K562 (cell line): Measurements from ENCODE around the gene GAS2L1. TPM values are rescaled to one million over a fixed set of nuclear protein-coding genes. Genes with fewer than 3 reads are reported as not detected.
A peak's percentile ranks its signal among the peaks of the same experiment; 100 is the strongest.

ENCODE experiments used
- ADNP ChIP-seq: fragments of 200-800 bp; sonication (Bioruptor generic); IDR thresholded peaks from 2 replicates; pipeline ENCODE4 v1.6.1; 2016; ENCODE audit warnings: missing genetic modification characterization, missing compliant biosample characterization
- CTCF ChIP-seq, 3 experiments: IDR thresholded peaks in 2 of 3; conservative IDR thresholded peaks in 1 of 3; 2 replicates each; pipeline ENCODE4 v1.5.1; 2011 to 2012; ENCODE audit warnings: low read length in 3 of 3, mild to moderate bottlenecking in 3 of 3, control low read depth in 2 of 3, improper control_type of control experiment in 1 of 3, inconsistent platforms in 1 of 3, low read depth in 1 of 3, mixed read lengths in 1 of 3, moderate library complexity in 1 of 3; ENCODE audit not compliant: insufficient read depth in 2 of 3
- CXXC5 ChIP-seq: fragments of 250-450 bp; sonication (Bioruptor Pico); IDR thresholded peaks from 2 replicates; pipeline ENCODE4 v1.8.0; 2022; ENCODE audit warnings: inconsistent platforms, mild to moderate bottlenecking, moderate library complexity
- EGR1 ChIP-seq: fragments of 450-650 bp; conservative IDR thresholded peaks from 2 replicates; pipeline ENCODE4 v1.6.1; 2017; ENCODE audit warnings: mild to moderate bottlenecking
- FIP1L1 ChIP-seq: fragments of 200-400 bp; formaldehyde crosslinking; IDR thresholded peaks from 2 replicates; pipeline ENCODE4 v1.6.1; 2018; ENCODE audit warnings: mild to moderate bottlenecking, low read depth, low read length; ENCODE audit not compliant: poor library complexity, severe bottlenecking
- GABPB1 ChIP-seq: sonication (generic); formaldehyde crosslinking; IDR thresholded peaks from 2 replicates; pipeline ENCODE4 v1.8.0; 2022; ENCODE audit warnings: mild to moderate bottlenecking, missing genetic modification reagents
- KAT7 ChIP-seq: sonication (generic); formaldehyde crosslinking; IDR thresholded peaks from 2 replicates; pipeline ENCODE4 v1.8.0; 2022; ENCODE audit warnings: missing genetic modification reagents, mild to moderate bottlenecking, borderline replicate concordance
- MAZ ChIP-seq, 2 experiments: fragments of 450-650 bp in 1 of 2; sonication (generic) in 1 of 2; formaldehyde crosslinking; IDR thresholded peaks in 1 of 2; conservative IDR thresholded peaks in 1 of 2; 2 replicates each; pipeline versions ENCODE4 v1.4.0 to v1.5.0; 2020; ENCODE audit warnings: mild to moderate bottlenecking in 1 of 2, missing genetic modification reagents in 1 of 2
- MYC ChIP-seq, 2 experiments: fragments of 250-450 bp in 1 of 2; sonication (Bioruptor Pico) in 1 of 2; IDR thresholded peaks; 2 replicates each; pipeline versions ENCODE4 v1.5.1 to v1.6.1; 2012 to 2021; ENCODE audit warnings: low read depth in 2 of 2, borderline replicate concordance in 1 of 2, improper control_type of control experiment in 1 of 2, low read length in 1 of 2, mild to moderate bottlenecking in 1 of 2, moderate library complexity in 1 of 2
- NR2C2 ChIP-seq, 2 experiments: fragments of 200-800 bp in 1 of 2; sonication (Bioruptor generic) in 1 of 2; sonication (generic) in 1 of 2; formaldehyde crosslinking in 1 of 2; IDR thresholded peaks; 2 replicates each; pipeline versions ENCODE4 v1.6.1 to v1.8.0; 2016 to 2022; ENCODE audit warnings: mild to moderate bottlenecking in 1 of 2, missing compliant biosample characterization in 1 of 2, missing genetic modification characterization in 1 of 2, missing genetic modification reagents in 1 of 2
- PCBP2 ChIP-seq: fragments of 200-400 bp; formaldehyde crosslinking; IDR thresholded peaks from 2 replicates; pipeline ENCODE4 v1.6.1; 2018; ENCODE audit warnings: low read length, low read depth, mild to moderate bottlenecking, moderate library complexity; ENCODE audit not compliant: poor library complexity, severe bottlenecking
- RBFOX2 ChIP-seq: fragments of 200-400 bp; formaldehyde crosslinking; IDR thresholded peaks from 2 replicates; pipeline ENCODE4 v1.6.1; 2017; ENCODE audit warnings: low read depth, mild to moderate bottlenecking, low read length, moderate library complexity
- RBM25 ChIP-seq: fragments of 200-400 bp; formaldehyde crosslinking; IDR thresholded peaks from 2 replicates; pipeline ENCODE4 v1.6.1; 2018; ENCODE audit warnings: low read length, low read depth, moderate library complexity; ENCODE audit not compliant: severe bottlenecking
- TCF3 ChIP-seq: sonication (generic); formaldehyde crosslinking; IDR thresholded peaks from 2 replicates; pipeline ENCODE4 v1.4.0; 2020; ENCODE audit warnings: mild to moderate bottlenecking, missing genetic modification reagents
- ZBTB1 ChIP-seq: sonication (generic); formaldehyde crosslinking; IDR thresholded peaks from 2 replicates; pipeline ENCODE4 v1.8.1; 2023; ENCODE audit warnings: missing genetic modification reagents, low read depth, mild to moderate bottlenecking, borderline replicate concordance
- ZFP36 ChIP-seq: fragments of 150-350 bp; IDR thresholded peaks from 2 replicates; pipeline ENCODE4 v1.6.1; 2018; ENCODE audit warnings: low read length, low read depth; ENCODE audit not compliant: partially characterized antibody
- ZNF644 ChIP-seq: fragments of 200-800 bp; sonication (Bioruptor generic); IDR thresholded peaks from 2 replicates; pipeline ENCODE4 v1.6.1; 2016; ENCODE audit warnings: low read depth, missing genetic modification characterization, missing compliant biosample characterization
- ZNF785 ChIP-seq: fragments of 250-450 bp; sonication (Bioruptor Pico); IDR thresholded peaks from 2 replicates; pipeline ENCODE4 v1.4.0; 2020; ENCODE audit warnings: mild to moderate bottlenecking
- polyA plus RNA-seq, 8 experiments: library from polyadenylated mRNA; depleted of rRNA in 4 of 8; stranded (reverse) in 5 of 8; unstranded in 3 of 8; fragments of >200 nt; fragmentation: Nextera tagmentation in 2 of 8; fragmentation: Illumina TruSeq in 1 of 8; extraction: Ambion mirVana in 2 of 8; extraction: Trizol in 1 of 8; gene quantifications; 2 replicates each; pipeline versions ENCODE4 v1.2.1 to v1.2.3, GENCODE V29; 2011 to 2014; ENCODE audit warnings: inconsistent platforms in 1 of 8, missing spikeins in 1 of 8
- total RNA-seq, 7 experiments: library from RNA; depleted of rRNA in 6 of 7; stranded (reverse); fragments of >200 nt in 6 of 7; fragmentation: Illumina TruSeq in 2 of 7; extraction: Trizol in 2 of 7; gene quantifications; 2 replicates each; pipeline versions ENCODE4 v1.2.1 to v1.2.3, GENCODE V29; 2011 to 2021; ENCODE audit warnings: low replicate concordance in 1 of 7
- TF ChIP-seq, protein P1 (sequence below), 2 experiments: IDR thresholded peaks; 2 replicates each; pipeline ENCODE4 v1.6.1; 2011; ENCODE audit warnings: borderline replicate concordance in 1 of 2, control low read depth in 1 of 2, low read depth in 1 of 2, low read length in 1 of 2, mild to moderate bottlenecking in 1 of 2, mixed read lengths in 1 of 2, moderate library complexity in 1 of 2; ENCODE audit not compliant: insufficient read depth in 1 of 2, insufficient read length in 1 of 2, poor library complexity in 1 of 2, severe bottlenecking in 1 of 2; ENCODE audit errors: extremely low read depth in 1 of 2
- TF ChIP-seq, protein P2 (sequence below): sonication (generic); formaldehyde crosslinking; IDR thresholded peaks from 2 replicates; pipeline ENCODE4 v1.8.0; 2022; ENCODE audit warnings: mild to moderate bottlenecking, missing genetic modification reagents

GAS2L1 gene
- total and polyA plus RNA-seq, 9 of the 15 experiments (the other 6 are each of a cell fraction or from before 2014, with no cell fraction given), result 0.56 to 19.7 (median 3.2) TPM

DNA sequence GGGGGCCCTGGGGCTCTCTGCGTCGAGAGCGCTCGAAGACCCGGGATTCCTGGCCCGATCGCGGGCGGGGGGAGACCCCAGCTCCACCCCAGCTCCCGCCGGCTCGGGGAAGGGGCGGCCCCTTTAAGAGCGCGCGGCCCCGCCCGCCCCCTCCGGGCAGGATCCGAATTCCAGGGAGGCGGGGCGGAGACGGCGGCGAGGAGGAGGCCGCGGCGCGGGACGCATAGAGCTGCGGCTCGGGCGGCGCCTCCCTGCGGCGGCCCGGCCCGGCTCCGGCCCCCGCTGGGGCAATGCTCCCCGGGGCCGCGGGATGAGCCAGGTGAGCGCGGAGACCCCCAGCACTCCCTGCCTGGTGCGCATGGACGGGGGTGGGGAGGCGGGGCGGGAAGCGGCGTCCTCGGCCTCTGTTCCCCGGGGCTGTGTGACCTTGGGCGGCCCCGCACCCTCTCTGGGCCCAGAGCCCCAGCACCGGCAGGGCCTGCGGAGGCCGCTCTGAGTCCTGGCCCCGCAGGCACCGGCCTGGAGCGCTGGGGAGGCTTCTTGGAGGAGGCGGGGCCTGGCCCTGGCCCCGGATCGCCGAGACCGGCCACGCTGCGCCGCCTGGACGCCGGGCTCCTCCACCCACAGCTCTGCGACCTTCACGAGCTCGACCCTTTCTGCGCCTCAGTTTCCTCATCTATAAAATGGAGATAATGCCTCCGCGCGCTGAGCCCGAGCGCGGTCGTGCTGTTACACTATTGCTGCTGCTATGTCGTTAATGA lies 565 bp downstream of the GAS2L1 start (continued):
- TF ChIP-seq ZFP36 (peak; percentile 93), ZBTB1 (no peak), MYC (IDR thresholded peaks at IDR 0.05; ENCODE audit: low read depth, low read length) (0 out of 2 replicates have a peak, but pooled peaks have one; percentile 7), MYC (CRISPR knock-in tag; IDR thresholded peaks at IDR 0.05; ENCODE audit: borderline replicate concordance, low read depth) (no peak), ZNF644 (tag) (no peak), FIP1L1 (peak; percentile 24), KAT7 (CRISPR knock-in tag) (peak; percentile 80), RBFOX2 (peak; percentile 75), PCBP2 (no peak), ZNF785 (no peak), GABPB1 (CRISPR knock-in tag) (peak; percentile 21; the same call in 1 of the 2 replicates), CXXC5 (peak; percentile 69), MAZ (CRISPR knock-in tag; conservative IDR thresholded peaks at IDR 0.05 in 1 of 2, IDR thresholded peaks at IDR 0.05 in 1 of 2) (peak; percentile 88 to 92), TCF3 (0 out of 2 replicates have a peak, but pooled peaks have one; percentile 22), NR2C2 (CRISPR knock-in tag; IDR thresholded peaks at IDR 0.05) (no peak), NR2C2 (tag; IDR thresholded peaks at IDR 0.05) (0 out of 2 replicates have a peak, but pooled peaks have one; percentile 31), EGR1 (0 out of 2 replicates have a peak, but pooled peaks have one; percentile 12), RBM25 (peak; percentile 100), ADNP (peak; percentile 90), CTCF (IDR thresholded peaks at IDR 0.05 in 2 of 3, conservative IDR thresholded peaks at IDR 0.05 in 1 of 3; ENCODE audit: insufficient read depth in 2 of 3, low read depth in 1 of 3, low read length in 3 of 3) (peak in 1 of 3 experiments; percentile 14; a peak in 2 of 6 replicates)
- TF ChIP-seq, protein P1, sequence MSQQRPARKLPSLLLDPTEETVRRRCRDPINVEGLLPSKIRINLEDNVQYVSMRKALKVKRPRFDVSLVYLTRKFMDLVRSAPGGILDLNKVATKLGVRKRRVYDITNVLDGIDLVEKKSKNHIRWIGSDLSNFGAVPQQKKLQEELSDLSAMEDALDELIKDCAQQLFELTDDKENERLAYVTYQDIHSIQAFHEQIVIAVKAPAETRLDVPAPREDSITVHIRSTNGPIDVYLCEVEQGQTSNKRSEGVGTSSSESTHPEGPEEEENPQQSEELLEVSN (IDR thresholded peaks at IDR 0.05; ENCODE audit: borderline replicate concordance in 1 of 2, extremely low read depth in 1 of 2, insufficient read depth in 1 of 2, insufficient read length in 1 of 2, low read depth in 1 of 2, low read length in 1 of 2, poor library complexity in 1 of 2, severe bottlenecking in 1 of 2), result peak in 1 of 2 experiments; percentile 7
- TF ChIP-seq, protein P2, sequence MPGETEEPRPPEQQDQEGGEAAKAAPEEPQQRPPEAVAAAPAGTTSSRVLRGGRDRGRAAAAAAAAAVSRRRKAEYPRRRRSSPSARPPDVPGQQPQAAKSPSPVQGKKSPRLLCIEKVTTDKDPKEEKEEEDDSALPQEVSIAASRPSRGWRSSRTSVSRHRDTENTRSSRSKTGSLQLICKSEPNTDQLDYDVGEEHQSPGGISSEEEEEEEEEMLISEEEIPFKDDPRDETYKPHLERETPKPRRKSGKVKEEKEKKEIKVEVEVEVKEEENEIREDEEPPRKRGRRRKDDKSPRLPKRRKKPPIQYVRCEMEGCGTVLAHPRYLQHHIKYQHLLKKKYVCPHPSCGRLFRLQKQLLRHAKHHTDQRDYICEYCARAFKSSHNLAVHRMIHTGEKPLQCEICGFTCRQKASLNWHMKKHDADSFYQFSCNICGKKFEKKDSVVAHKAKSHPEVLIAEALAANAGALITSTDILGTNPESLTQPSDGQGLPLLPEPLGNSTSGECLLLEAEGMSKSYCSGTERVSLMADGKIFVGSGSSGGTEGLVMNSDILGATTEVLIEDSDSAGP (CRISPR knock-in tag), result peak; percentile 94
